Upper lobe of right lung (tissue), 1 donor: Measurements from ENCODE around the gene BIRC6. TPM values are rescaled to one million over a fixed set of nuclear protein-coding genes. Genes with fewer than 3 reads are reported as not detected.

Experiments used
- ATAC-seq: fragments of 200-7000 bp; cut with Tn5 transposase; one replicate; pipeline ENCODE4 v1.9.1; 2020; ENCODE audit warnings: mild to moderate bottlenecking, moderate library complexity
- DNase-seq: peaks from one replicate; pipeline ENCODE4 v3.0.0-alpha.2; 2020
- H3K27ac ChIP-seq: fragments of 200-600 bp; one replicate; pipeline ENCODE4 v1.8.0; 2022
- H3K27me3 ChIP-seq: fragments of 200-600 bp; one replicate; pipeline ENCODE4 v1.8.0; 2022; ENCODE audit warnings: mild to moderate bottlenecking
- H3K36me3 ChIP-seq: fragments of 200-600 bp; one replicate; pipeline ENCODE4 v1.8.0; 2022
- H3K4me1 ChIP-seq: fragments of 200-600 bp; one replicate; pipeline ENCODE4 v1.8.0; 2022
- H3K4me3 ChIP-seq: fragments of 200-600 bp; one replicate; pipeline ENCODE4 v1.8.0; 2022; ENCODE audit warnings: mild to moderate bottlenecking
- H3K9me3 ChIP-seq: fragments of 200-600 bp; one replicate; pipeline ENCODE4 v1.8.0; 2022
- CTCF ChIP-seq: fragments of 200-600 bp; IDR thresholded peaks from one replicate; pipeline ENCODE4 v1.8.0; 2022; ENCODE audit warnings: antibody characterized with exemption
- intact Hi-C: fragments of 100-400 bp; cut with DNase I; formaldehyde crosslinking; loops from one replicate; pipeline ENCODE4 v1.11.0; 2022
- total RNA-seq: library from RNA; stranded (reverse); fragmentation: NEBNext Ultra II Directional; extraction: Animal tissue kit (Norgen Biotek cat#: 25700); gene quantifications from one replicate; pipeline ENCODE4 v1.2.1, GENCODE V29; 2021
- donor health status: DM: no; HTN: yes; CAD: no; lungs with severe emphysema.

Gene BIRC6
- total RNA-seq, 1 donor from 2014 or later = 86.6 TPM

GRCh38 chr2:32372519-32373182 is 15.8 kb downstream of the BIRC6 start:
- intact Hi-C loops = no loop called here
- Histone ChIP-seq H3K27me3 (no peaks in the 10 kb centered on the region), H3K4me3 (no peak overlapping the region), H3K36me3 (no peaks in the 10 kb centered on the region), H3K4me1 (peaks cover 14% of the 10 kb centered on the region), H3K27ac (no peak overlapping the region), H3K9me3 (no peaks in the 10 kb centered on the region)
- no peak for DNase-seq
- no peak for ATAC-seq
- no peak for TF ChIP-seq CTCF

GRCh38 chr2:32375228-32375892 is 18.5 kb downstream of the BIRC6 start:
- intact Hi-C loops = no loop called here
- DNase-seq = no peak

GRCh38 chr2:32376756-32377155 is 19.9 kb downstream of the BIRC6 start:
- DNase-seq = no peak
- Histone ChIP-seq H3K36me3 (peaks cover 7% of the 10 kb centered on the region), H3K27ac (no peak overlapping the region), H3K4me3 (no peak overlapping the region), H3K9me3 (no peaks in the 10 kb centered on the region), H3K4me1 (peaks cover 26% of the 10 kb centered on the region), H3K27me3 (no peaks in the 10 kb centered on the region)
- ATAC-seq = no peak
- intact Hi-C loops = no loop called here
- no peak for TF ChIP-seq CTCF

More at GRCh38 chr2:32375228-32375892, 18.5 kb downstream of the BIRC6 start:
- TF ChIP-seq CTCF = no peak
- Histone ChIP-seq H3K9me3 (no peaks in the 10 kb centered on the region), H3K4me1 (peaks cover 26% of the 10 kb centered on the region), H3K27ac (no peak overlapping the region), H3K36me3 (no peaks in the 10 kb centered on the region), H3K4me3 (no peak overlapping the region), H3K27me3 (no peaks in the 10 kb centered on the region)
- ATAC-seq = no peak

- Histone ChIP-seq H3K4me1 (peaks cover 26% of the 10 kb centered on the region), H3K36me3 (peaks cover 19% of the 10 kb centered on the region), H3K4me3 (no peak overlapping the region), H3K9me3 (no peaks in the 10 kb centered on the region), H3K27ac (no peak overlapping the region), H3K27me3 (no peaks in the 10 kb centered on the region)
- no peak for TF ChIP-seq CTCF
- peak; percentile 50 for ATAC-seq
- intact Hi-C loops = no loop called here
- DNase-seq = no peak
These were observed 21.1 kb downstream of the BIRC6 start for GRCh38 chr2:32377928-32378327.

- Histone ChIP-seq H3K4me1 (peaks cover 26% of the 10 kb centered on the region), H3K27ac (no peak overlapping the region), H3K4me3 (no peak overlapping the region), H3K9me3 (no peaks in the 10 kb centered on the region), H3K36me3 (peaks cover 30% of the 10 kb centered on the region), H3K27me3 (no peaks in the 10 kb centered on the region)
- DNase-seq (no peak), ATAC-seq (no peak)
- TF ChIP-seq CTCF = no peak
- intact Hi-C loops = no loop called here
These were observed 22.5 kb downstream of the BIRC6 start for GRCh38 chr2:32379352-32379751.
